NCI-H146 treated with DMSO at 0.1 percent for 48 hours (cell line): ENCODE data around the gene SLC41A2.

Experiments
- DNase-seq: peaks from one replicate; lab custom pipeline; 2025; ENCODE audit not compliant: unreplicated experiment; lab: John Stamatoyannopoulos, UW

SLC41A2 gene

GRCh38 chr12:104930388-104931326 lies 27.4 kb downstream of the SLC41A2 start:
- no peak for DNase-seq

GRCh38 chr12:104929977-104930376 lies 28.1 kb downstream of the SLC41A2 start:
- no peak for DNase-seq

- DNase-seq: no peak
Observed at GRCh38 chr12:104929368-104929767, 28.7 kb downstream of the SLC41A2 start.

- DNase-seq: no peak
Observed at GRCh38 chr12:104928036-104928745, 29.9 kb downstream of the SLC41A2 start.

GRCh38 chr12:104925501-104925900 lies 32.6 kb downstream of the SLC41A2 start:
- DNase-seq: no peak

GRCh38 chr12:104921340-104921739 lies 36.8 kb downstream of the SLC41A2 start:
- DNase-seq: no peak

GRCh38 chr12:104911942-104912341 lies 46.1 kb downstream of the SLC41A2 start:
- no peak for DNase-seq

- DNase-seq: no peak
Observed at GRCh38 chr12:104910196-104910840, 47.8 kb downstream of the SLC41A2 start.

- DNase-seq: no peak
Observed at GRCh38 chr12:104909761-104910160, 48.3 kb downstream of the SLC41A2 start.
